ENCODE results near the gene LDHB. TPM values are rescaled to one million over a fixed set of nuclear protein-coding genes. Genes with fewer than 3 reads are reported as not detected.
"Not testable (repeated sequence)": the region's sequence is repeated elsewhere in the genome, so short reads cannot be mapped to it uniquely, and the experiment has no call there.

LDHB gene
- polyA plus RNA-seq, 1 donor: 1,582 TPM

GRCh38 chr12:21672146-21672545, 14.5 kb upstream of the LDHB start:
- DNase-seq: no peak

GRCh38 chr12:21666722-21667121, 9.1 kb upstream of the LDHB start:
- DNase-seq: peak; percentile 44

GRCh38 chr12:21665816-21666215, 8.2 kb upstream of the LDHB start:
- DNase-seq: no peak

- no peak for DNase-seq
Measured at GRCh38 chr12:21662122-21662792, 4.6 kb upstream of the LDHB start.

- DNase-seq: not testable (repeated sequence)
Measured at GRCh38 chr12:21661396-21662093, 3.9 kb upstream of the LDHB start.

- no peak for DNase-seq
Measured at GRCh38 chr12:21659383-21659782, 1.7 kb upstream of the LDHB start.

- peak; percentile 57 for DNase-seq
Measured at GRCh38 chr12:21656905-21657325, 727 bp downstream of the LDHB start.

- DNase-seq: no peak
Measured at GRCh38 chr12:21655591-21655990, 2.1 kb downstream of the LDHB start.

- no peak for DNase-seq
Measured at GRCh38 chr12:21651821-21652220, 5.8 kb downstream of the LDHB start.

- DNase-seq: no peak
Measured at GRCh38 chr12:21650997-21651396, 6.6 kb downstream of the LDHB start.

GRCh38 chr12:21649034-21649433, 8.6 kb downstream of the LDHB start:
- no peak for DNase-seq

- DNase-seq: no peak
Measured at GRCh38 chr12:21648378-21648777, 9.3 kb downstream of the LDHB start.

GRCh38 chr12:21647179-21647578, 10.5 kb downstream of the LDHB start:
- DNase-seq: no peak

GRCh38 chr12:21645041-21645500, 12.6 kb downstream of the LDHB start:
- not testable (repeated sequence) for DNase-seq

GRCh38 chr12:21644516-21644915, 13.1 kb downstream of the LDHB start:
- DNase-seq: no peak

- no peak for DNase-seq
Measured at GRCh38 chr12:21643758-21644157, 13.9 kb downstream of the LDHB start.

GRCh38 chr12:21642707-21643389, 14.8 kb downstream of the LDHB start:
- no peak for DNase-seq

GRCh38 chr12:21638054-21638891, 19.4 kb downstream of the LDHB start:
- no peak for DNase-seq

GRCh38 chr12:21634245-21634644, 23.4 kb downstream of the LDHB start:
- DNase-seq: no peak

GRCh38 chr12:21631367-21631766, 26.3 kb downstream of the LDHB start:
- DNase-seq: no peak

GRCh38 chr12:21627924-21628323, 29.7 kb downstream of the LDHB start:
- DNase-seq: no peak

GRCh38 chr12:21618566-21618965, 39.1 kb downstream of the LDHB start:
- no peak for DNase-seq

Measured in left kidney (tissue), 2 donors.